Lower lobe of right lung (tissue), 2 donors: ENCODE measurements around the gene MRTFB. TPM values are rescaled to one million over a fixed set of nuclear protein-coding genes. Genes with fewer than 3 reads are reported as not detected.

Experiments used
- ATAC-seq, 2 donors: fragments of 200-7000 bp; cut with Tn5 transposase; one replicate each; pipeline ENCODE4 v1.9.1; 2020 to 2022; ENCODE audit warnings: mild to moderate bottlenecking in 2 of 2, moderate library complexity in 2 of 2
- DNase-seq: peaks from one replicate; pipeline ENCODE4 v3.0.0-alpha.2; 2020
- H3K27ac ChIP-seq: fragments of 200-600 bp; one replicate; pipeline ENCODE4 v1.8.0; 2022
- H3K27me3 ChIP-seq: fragments of 200-600 bp; one replicate; pipeline ENCODE4 v1.8.0; 2022; ENCODE audit warnings: low read depth
- H3K36me3 ChIP-seq: fragments of 200-600 bp; one replicate; pipeline ENCODE4 v1.8.0; 2022; ENCODE audit warnings: mild to moderate bottlenecking
- H3K4me1 ChIP-seq: fragments of 200-600 bp; one replicate; pipeline ENCODE4 v1.8.0; 2022
- H3K4me3 ChIP-seq: fragments of 200-600 bp; one replicate; pipeline ENCODE4 v1.8.0; 2022; ENCODE audit warnings: mild to moderate bottlenecking
- H3K9me3 ChIP-seq: fragments of 200-600 bp; one replicate; pipeline ENCODE4 v1.8.0; 2022
- CTCF ChIP-seq: fragments of 200-600 bp; IDR thresholded peaks from one replicate; pipeline ENCODE4 v1.8.0; 2022; ENCODE audit warnings: antibody characterized with exemption, mild to moderate bottlenecking
- intact Hi-C: fragments of 100-400 bp; cut with DNase I; formaldehyde crosslinking; loops from one replicate; pipeline ENCODE4 v1.11.0; 2022
- total RNA-seq: library from RNA; stranded (reverse); fragmentation: NEBNext Ultra II Directional; extraction: Animal tissue kit (Norgen Biotek cat#: 25700); gene quantifications from one replicate; pipeline ENCODE4 v1.2.1, GENCODE V29; 2021
- donor health status: DM: no; HTN: yes; CAD: no; lungs with severe emphysema.

MRTFB gene
- total RNA-seq, 1 donor from 2014 or later, result 50.8 TPM

- Histone ChIP-seq H3K9me3 (no peaks in the 10 kb centered on the region), H3K4me3 (no peak overlapping the region), H3K36me3 (no peaks in the 10 kb centered on the region), H3K4me1 (peaks cover 11% of the 10 kb centered on the region), H3K27me3 (peaks cover 6% of the 10 kb centered on the region), H3K27ac (no peak overlapping the region)
- DNase-seq (no peak), ATAC-seq (no peak)
- intact Hi-C loops, result loop anchor here (10.0 kb wide), 1 partner anchor 216 kb away; no protein-coding TSS in a partner anchor
- TF ChIP-seq CTCF, result no peak
These were observed 237.2 kb downstream of the MRTFB start for GRCh38 chr16:14308368-14308723.

- DNase-seq (no peak), ATAC-seq (no peak)
- no peak overlapping the region for H3K4me3 ChIP-seq
- H3K27ac ChIP-seq, result no peak overlapping the region
- intact Hi-C loops, result loop anchor here (10.0 kb wide), 1 partner anchor 216 kb away; no protein-coding TSS in a partner anchor
- peaks cover 11% of the 10 kb centered on the region for H3K4me1 ChIP-seq
- no peak for TF ChIP-seq CTCF
- H3K27me3 ChIP-seq, result no peaks in the 10 kb centered on the region
- no peaks in the 10 kb centered on the region for H3K9me3 ChIP-seq
- H3K36me3 ChIP-seq, result no peaks in the 10 kb centered on the region
These were observed 238.1 kb downstream of the MRTFB start for GRCh38 chr16:14309001-14309886.

GRCh38 chr16:14309906-14310305 lies 238.8 kb downstream of the MRTFB start:
- ATAC-seq (no peak), DNase-seq (no peak)
- Histone ChIP-seq H3K4me3 (no peak overlapping the region), H3K27ac (no peak overlapping the region), H3K36me3 (no peaks in the 10 kb centered on the region), H3K27me3 (no peaks in the 10 kb centered on the region), H3K4me1 (peaks cover 11% of the 10 kb centered on the region), H3K9me3 (no peaks in the 10 kb centered on the region)
- intact Hi-C loops, result loop anchor here (10.0 kb wide), 1 partner anchor 215 kb away; no protein-coding TSS in a partner anchor
- TF ChIP-seq CTCF, result no peak

- DNase-seq, result no peak
- Histone ChIP-seq H3K4me1 (peaks cover 11% of the 10 kb centered on the region), H3K27me3 (no peaks in the 10 kb centered on the region), H3K27ac (no peak overlapping the region), H3K36me3 (no peaks in the 10 kb centered on the region), H3K9me3 (no peaks in the 10 kb centered on the region), H3K4me3 (no peak overlapping the region)
- no peak for ATAC-seq
- intact Hi-C loops, result no loop called here
- TF ChIP-seq CTCF, result no peak
These were observed 239.4 kb downstream of the MRTFB start for GRCh38 chr16:14310519-14310991.

- no peak for DNase-seq
- no peak for TF ChIP-seq CTCF
- H3K27ac ChIP-seq, result no peak overlapping the region
- H3K27me3 ChIP-seq, result no peaks in the 10 kb centered on the region
- no peak overlapping the region for H3K4me3 ChIP-seq
- H3K4me1 ChIP-seq, result peaks cover 11% of the 10 kb centered on the region
- H3K9me3 ChIP-seq, result no peaks in the 10 kb centered on the region
- ATAC-seq, result no peak
- H3K36me3 ChIP-seq, result no peaks in the 10 kb centered on the region
- intact Hi-C loops, result no loop called here
These were observed 243.0 kb downstream of the MRTFB start for GRCh38 chr16:14314116-14314515.
